ENCODE results near the gene ERBIN.
"Not testable (repeated sequence)": the region's sequence is repeated elsewhere in the genome, so short reads cannot be mapped to it uniquely, and the experiment has no call there.

The ERBIN gene
- long read RNA-seq, donor 1, partial matches to known transcripts, result 6 of 8 reads
- long read RNA-seq, donor 1, other reads (novel, unspliced or antisense), result 0 of 8 reads
- long read RNA-seq, donor 2, full-length matches to known transcripts, result 1 of 8 reads
- long read RNA-seq, donor 2, partial matches to known transcripts, result 7 of 8 reads
- long read RNA-seq, donor 2, other reads (novel, unspliced or antisense), result 0 of 8 reads
- long read RNA-seq, donor 3, full-length matches to known transcripts, result 4 of 13 reads
- long read RNA-seq, donor 3, partial matches to known transcripts, result 9 of 13 reads
- long read RNA-seq, donor 3, other reads (novel, unspliced or antisense), result 0 of 13 reads
- long read RNA-seq, donor 4, partial matches to known transcripts, result 14 of 17 reads
- long read RNA-seq, donor 4, other reads (novel, unspliced or antisense), result 0 of 17 reads
- long read RNA-seq, donor 5, full-length matches to known transcripts, result 4 of 14 reads
- long read RNA-seq, donor 5, partial matches to known transcripts, result 10 of 14 reads
- long read RNA-seq, donor 5, other reads (novel, unspliced or antisense), result 0 of 14 reads
- long read RNA-seq, donor 6, full-length matches to known transcripts, result 2 of 55 reads
- long read RNA-seq, donor 6, partial matches to known transcripts, result 53 of 55 reads
- long read RNA-seq, donor 6, other reads (novel, unspliced or antisense), result 0 of 55 reads
- long read RNA-seq, donor 7, full-length matches to known transcripts, result 8 of 109 reads
- long read RNA-seq, donor 7, partial matches to known transcripts, result 101 of 109 reads
- long read RNA-seq, donor 7, other reads (novel, unspliced or antisense), result 0 of 109 reads
- long read RNA-seq, donor 8, full-length matches to known transcripts, result 4 of 14 reads
- long read RNA-seq, donor 8, partial matches to known transcripts, result 10 of 14 reads
- long read RNA-seq, donor 8, other reads (novel, unspliced or antisense), result 0 of 14 reads

- no peak for DNase-seq
These were observed at the start of gene ERBIN for GRCh38 chr5:65926276-65926783. Gene ERBIN, plus strand, starts transcription at chr5:65926575. Its CDS starts 66,144 bp downstream, at chr5:65992719.

- no peak for DNase-seq
These were observed 49.4 kb upstream of the ERBIN start for GRCh38 chr5:65876970-65877369.

- not testable (repeated sequence) for DNase-seq
These were observed 46.6 kb upstream of the ERBIN start for GRCh38 chr5:65879668-65880256.

- DNase-seq, result no peak
These were observed 45.8 kb upstream of the ERBIN start for GRCh38 chr5:65880496-65881072.

GRCh38 chr5:65882278-65882677 lies 44.1 kb upstream of the ERBIN start:
- DNase-seq, result no peak

- no peak for DNase-seq
These were observed 42.9 kb upstream of the ERBIN start for GRCh38 chr5:65883461-65883860.

GRCh38 chr5:65886387-65886786 lies 40.0 kb upstream of the ERBIN start:
- DNase-seq, result no peak

- DNase-seq, result not testable (repeated sequence)
These were observed 34.4 kb upstream of the ERBIN start for GRCh38 chr5:65892024-65892423.

GRCh38 chr5:65892801-65893200 lies 33.6 kb upstream of the ERBIN start:
- no peak for DNase-seq

- no peak for DNase-seq
These were observed 32.5 kb upstream of the ERBIN start for GRCh38 chr5:65893749-65894430.

- no peak for DNase-seq
These were observed 30.5 kb upstream of the ERBIN start for GRCh38 chr5:65895891-65896290.

- no peak for DNase-seq
These were observed 25.6 kb upstream of the ERBIN start for GRCh38 chr5:65900746-65901145.

- no peak for DNase-seq
These were observed 24.3 kb upstream of the ERBIN start for GRCh38 chr5:65902104-65902503.

GRCh38 chr5:65903581-65903980 lies 22.8 kb upstream of the ERBIN start:
- no peak for DNase-seq

GRCh38 chr5:65906256-65906655 lies 20.1 kb upstream of the ERBIN start:
- DNase-seq, result no peak

GRCh38 chr5:65907135-65907534 lies 19.2 kb upstream of the ERBIN start:
- no peak for DNase-seq

- DNase-seq, result no peak
These were observed 15.7 kb upstream of the ERBIN start for GRCh38 chr5:65910711-65911110.

- no peak for DNase-seq
These were observed 14.1 kb upstream of the ERBIN start for GRCh38 chr5:65912311-65912710.

GRCh38 chr5:65913519-65913918 lies 12.9 kb upstream of the ERBIN start:
- no peak for DNase-seq

- peak; percentile 19 for DNase-seq
These were observed 11.7 kb upstream of the ERBIN start for GRCh38 chr5:65914641-65915196.

GRCh38 chr5:65915661-65916060 lies 10.7 kb upstream of the ERBIN start:
- not testable (repeated sequence) for DNase-seq
